Aortic smooth muscle cell (primary cell): Measurements from ENCODE around the gene LINGO1. TPM values are rescaled to one million over a fixed set of nuclear protein-coding genes. Genes with fewer than 3 reads are reported as not detected.

Experiments
- total RNA-seq: library from RNA; depleted of rRNA; stranded (reverse); fragments of >200 nt; gene quantifications from 2 replicates; pipeline ENCODE4 v1.2.3, GENCODE V29; 2014

LINGO1 gene, protein sequence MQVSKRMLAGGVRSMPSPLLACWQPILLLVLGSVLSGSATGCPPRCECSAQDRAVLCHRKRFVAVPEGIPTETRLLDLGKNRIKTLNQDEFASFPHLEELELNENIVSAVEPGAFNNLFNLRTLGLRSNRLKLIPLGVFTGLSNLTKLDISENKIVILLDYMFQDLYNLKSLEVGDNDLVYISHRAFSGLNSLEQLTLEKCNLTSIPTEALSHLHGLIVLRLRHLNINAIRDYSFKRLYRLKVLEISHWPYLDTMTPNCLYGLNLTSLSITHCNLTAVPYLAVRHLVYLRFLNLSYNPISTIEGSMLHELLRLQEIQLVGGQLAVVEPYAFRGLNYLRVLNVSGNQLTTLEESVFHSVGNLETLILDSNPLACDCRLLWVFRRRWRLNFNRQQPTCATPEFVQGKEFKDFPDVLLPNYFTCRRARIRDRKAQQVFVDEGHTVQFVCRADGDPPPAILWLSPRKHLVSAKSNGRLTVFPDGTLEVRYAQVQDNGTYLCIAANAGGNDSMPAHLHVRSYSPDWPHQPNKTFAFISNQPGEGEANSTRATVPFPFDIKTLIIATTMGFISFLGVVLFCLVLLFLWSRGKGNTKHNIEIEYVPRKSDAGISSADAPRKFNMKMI
- under 0.01 TPM in 2 replicates for total RNA-seq

DNA sequence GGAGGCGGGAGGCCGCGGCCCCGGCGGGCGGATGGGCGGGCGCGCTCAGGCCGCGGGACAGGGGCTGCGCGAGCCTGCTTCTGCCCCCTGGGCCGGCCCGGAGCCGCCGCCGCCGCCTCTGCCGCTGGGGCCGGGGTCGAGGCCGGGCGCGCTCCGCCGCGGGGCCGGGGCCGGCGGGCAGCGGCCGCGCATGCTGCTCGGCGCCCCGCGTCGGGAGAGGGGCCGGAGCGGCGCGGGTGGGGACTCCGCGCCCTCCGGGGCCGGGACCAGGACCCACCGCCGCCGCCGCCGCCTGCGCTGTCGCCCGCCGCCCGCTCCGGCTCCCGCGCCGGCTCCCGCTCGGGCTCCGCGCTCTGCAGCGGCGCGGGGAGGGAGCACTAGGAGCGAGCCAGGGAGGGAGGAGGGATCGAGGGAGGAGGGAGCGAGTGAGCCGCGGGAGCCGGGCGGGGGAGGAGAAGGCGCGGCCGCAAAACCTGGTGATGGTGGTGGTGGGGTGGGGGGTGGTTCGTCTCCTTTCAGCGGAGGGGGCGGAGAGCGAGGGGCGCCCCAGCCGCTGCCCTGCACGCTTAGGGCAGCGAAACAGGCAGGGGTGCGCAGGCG lies at the start of gene LINGO1:
Gene LINGO1, minus strand, starts transcription at position 379 of the 600 bp plus-strand sequence. CDS start 597 bp downstream, outside the sequence.

Other genes starting within 250 kb of the LINGO1 start
- 63.0 and 78.2 TPM in 2 replicates for gene PEAK1, start 212.8 kb downstream of the LINGO1 start, total RNA-seq
- 19.9 and 24.6 TPM in 2 replicates for gene HMG20A, start 212.0 kb downstream of the LINGO1 start, total RNA-seq